Osteoblast (primary cell): ENCODE results near the gene BRSK2. TPM values are rescaled to one million over a fixed set of nuclear protein-coding genes. Genes with fewer than 3 reads are reported as not detected.
"Not testable (repeated sequence)": the region's sequence is repeated elsewhere in the genome, so short reads cannot be mapped to it uniquely, and the experiment has no call there.

Experiments
- DNase-seq: peaks from one replicate; pipeline ENCODE4 v3.0.0; 2011; ENCODE audit warnings: low spot score, mixed read lengths; ENCODE audit not compliant: insufficient read length; ENCODE audit errors: missing footprints
- H2AFZ ChIP-seq: 2 replicates; pipeline ENCODE4 v1.6.0; 2011; ENCODE audit warnings: mild to moderate bottlenecking, low read length
- H3K27ac ChIP-seq: 2 replicates; pipeline ENCODE4 v1.5.1; 2011; ENCODE audit warnings: mild to moderate bottlenecking, low read depth, low read length, moderate library complexity
- H3K27me3 ChIP-seq: 2 replicates; pipeline ENCODE4 v1.6.0; 2012; ENCODE audit warnings: mild to moderate bottlenecking, control low read depth, inconsistent platforms, low read length, moderate library complexity; ENCODE audit not compliant: insufficient read depth
- H3K36me3 ChIP-seq: 2 replicates; pipeline ENCODE4 v1.5.1; 2011; ENCODE audit warnings: mild to moderate bottlenecking, low read length, control low read depth, moderate library complexity; ENCODE audit not compliant: insufficient read depth
- H3K4me1 ChIP-seq: 2 replicates; pipeline ENCODE4 v1.5.1; 2011; ENCODE audit warnings: mild to moderate bottlenecking, low read length, control low read depth, moderate library complexity; ENCODE audit not compliant: insufficient read depth
- H3K4me2 ChIP-seq: 2 replicates; pipeline ENCODE4 v1.6.0; 2011; ENCODE audit warnings: mild to moderate bottlenecking, low read length; ENCODE audit not compliant: insufficient read depth
- H3K4me3 ChIP-seq: fragments of 200-600 bp; sonication (generic); 3 replicates; pipeline ENCODE4 v1.5.1; 2012; ENCODE audit warnings: mild to moderate bottlenecking, low read length, inconsistent platforms; ENCODE audit not compliant: insufficient read depth
- H3K79me2 ChIP-seq: 2 replicates; pipeline ENCODE4 v1.6.0; 2012; ENCODE audit warnings: mild to moderate bottlenecking, low read length, control low read depth, inconsistent platforms; ENCODE audit not compliant: insufficient read depth
- H3K9me3 ChIP-seq: 2 replicates; pipeline ENCODE4 v1.5.1; 2011; ENCODE audit warnings: low read depth, low read length, control low read depth
- H4K20me1 ChIP-seq: 2 replicates; pipeline ENCODE4 v1.6.0; 2012; ENCODE audit warnings: mild to moderate bottlenecking, low read length, control low read depth; ENCODE audit not compliant: insufficient read depth
- total RNA-seq: library from RNA; depleted of rRNA; stranded (reverse); fragments of >200 nt; gene quantifications from 2 replicates; pipeline ENCODE4 v1.2.3, GENCODE V29; 2012
- TF ChIP-seq, protein P1 (sequence below): IDR thresholded peaks from 2 replicates; pipeline ENCODE4 v1.5.1; 2011; ENCODE audit warnings: mild to moderate bottlenecking, low read depth, low read length, moderate library complexity; ENCODE audit errors: extremely low read depth

The BRSK2 gene
- 0.36 TPM in 1 of 2 replicates, not detected in the other for total RNA-seq

DNA sequence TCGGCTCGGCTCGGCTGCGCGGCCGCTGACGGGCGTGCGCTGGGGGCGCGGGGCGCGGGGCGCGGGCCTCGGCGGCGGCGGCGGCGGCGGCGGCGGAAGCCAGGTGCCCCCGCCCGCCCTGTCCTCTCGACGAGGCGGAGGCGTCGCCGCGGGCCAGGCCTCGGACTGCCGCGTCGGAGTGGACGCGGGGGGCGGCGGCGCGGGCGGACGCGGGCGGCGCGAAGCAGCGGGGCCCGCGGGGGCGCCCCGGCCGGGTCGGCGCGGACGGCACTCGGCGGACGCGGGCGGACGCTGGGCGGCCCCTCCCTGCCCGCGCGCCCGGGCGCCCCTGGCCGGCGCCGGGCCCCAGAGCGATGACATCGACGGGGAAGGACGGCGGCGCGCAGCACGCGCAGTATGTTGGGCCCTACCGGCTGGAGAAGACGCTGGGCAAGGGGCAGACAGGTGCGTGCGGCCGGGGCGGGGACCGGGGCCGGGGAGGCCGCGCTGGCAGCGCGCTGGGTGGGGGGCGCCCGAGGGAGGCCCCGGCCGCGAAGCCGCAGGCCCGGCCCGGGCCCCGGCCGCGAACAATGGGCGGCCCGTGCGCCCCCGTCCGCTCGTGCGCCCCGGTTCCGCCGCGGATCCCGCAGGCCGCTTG is at the start of gene BRSK2:
TSS of gene BRSK2 (plus strand) at position 3 of the 637 bp plus-strand sequence. CDS start at position 354, 351 bp downstream.
- Histone ChIP-seq H3K4me1 (peaks cover 6% of the 10 kb centered on the region), H3K4me3 (peak within 1 kb of the TSS; percentile 68), H3K79me2 (no peaks in the 10 kb centered on the region), H2AFZ (peak within 1 kb of the TSS; percentile 76), H3K27me3 (peaks cover 31% of the 10 kb centered on the region), H3K4me2 (peak within 1 kb of the TSS; percentile 78), H3K9me3 (no peaks in the 10 kb centered on the region), H3K36me3 (no peaks in the 10 kb centered on the region), H4K20me1 (no peaks in the 10 kb centered on the region), H3K27ac (no peak within 1 kb of the TSS)
- peak; percentile 83 for DNase-seq
- TF ChIP-seq, protein P1, sequence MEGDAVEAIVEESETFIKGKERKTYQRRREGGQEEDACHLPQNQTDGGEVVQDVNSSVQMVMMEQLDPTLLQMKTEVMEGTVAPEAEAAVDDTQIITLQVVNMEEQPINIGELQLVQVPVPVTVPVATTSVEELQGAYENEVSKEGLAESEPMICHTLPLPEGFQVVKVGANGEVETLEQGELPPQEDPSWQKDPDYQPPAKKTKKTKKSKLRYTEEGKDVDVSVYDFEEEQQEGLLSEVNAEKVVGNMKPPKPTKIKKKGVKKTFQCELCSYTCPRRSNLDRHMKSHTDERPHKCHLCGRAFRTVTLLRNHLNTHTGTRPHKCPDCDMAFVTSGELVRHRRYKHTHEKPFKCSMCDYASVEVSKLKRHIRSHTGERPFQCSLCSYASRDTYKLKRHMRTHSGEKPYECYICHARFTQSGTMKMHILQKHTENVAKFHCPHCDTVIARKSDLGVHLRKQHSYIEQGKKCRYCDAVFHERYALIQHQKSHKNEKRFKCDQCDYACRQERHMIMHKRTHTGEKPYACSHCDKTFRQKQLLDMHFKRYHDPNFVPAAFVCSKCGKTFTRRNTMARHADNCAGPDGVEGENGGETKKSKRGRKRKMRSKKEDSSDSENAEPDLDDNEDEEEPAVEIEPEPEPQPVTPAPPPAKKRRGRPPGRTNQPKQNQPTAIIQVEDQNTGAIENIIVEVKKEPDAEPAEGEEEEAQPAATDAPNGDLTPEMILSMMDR: no peak

DNA sequence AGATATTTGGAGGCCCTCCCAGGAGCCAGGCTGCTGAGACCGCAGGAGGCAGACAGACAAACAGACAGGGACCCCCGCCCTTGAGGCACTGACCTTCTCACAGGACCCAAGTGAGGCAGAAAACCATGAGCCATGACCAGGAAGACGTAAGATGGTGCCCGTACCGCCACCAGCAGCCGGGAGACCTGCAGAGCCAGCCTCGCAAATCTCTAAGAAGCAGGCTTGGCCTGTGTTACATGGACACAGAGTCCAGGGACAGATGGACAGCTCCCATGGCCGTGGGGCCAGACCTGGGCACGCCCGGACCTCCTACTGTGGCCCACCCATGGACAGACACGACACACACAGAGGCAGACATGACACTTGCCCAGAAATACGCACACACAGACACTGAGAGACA is 49.6 kb upstream of the BRSK2 start:
- no peaks in the 10 kb centered on the region for H3K9me3 ChIP-seq
- DNase-seq: no peak
- no peaks in the 10 kb centered on the region for H4K20me1 ChIP-seq
- TF ChIP-seq, protein P1: no peak
- no peaks in the 10 kb centered on the region for H3K27me3 ChIP-seq
- no peak overlapping the region for H3K4me3 ChIP-seq
- H3K36me3 ChIP-seq: no peaks in the 10 kb centered on the region
- no peak overlapping the region for H3K4me2 ChIP-seq
- H2AFZ ChIP-seq: no peak overlapping the region
- H3K27ac ChIP-seq: no peak overlapping the region
- H3K4me1 ChIP-seq: peaks cover 6% of the 10 kb centered on the region
- H3K79me2 ChIP-seq: no peaks in the 10 kb centered on the region

DNA sequence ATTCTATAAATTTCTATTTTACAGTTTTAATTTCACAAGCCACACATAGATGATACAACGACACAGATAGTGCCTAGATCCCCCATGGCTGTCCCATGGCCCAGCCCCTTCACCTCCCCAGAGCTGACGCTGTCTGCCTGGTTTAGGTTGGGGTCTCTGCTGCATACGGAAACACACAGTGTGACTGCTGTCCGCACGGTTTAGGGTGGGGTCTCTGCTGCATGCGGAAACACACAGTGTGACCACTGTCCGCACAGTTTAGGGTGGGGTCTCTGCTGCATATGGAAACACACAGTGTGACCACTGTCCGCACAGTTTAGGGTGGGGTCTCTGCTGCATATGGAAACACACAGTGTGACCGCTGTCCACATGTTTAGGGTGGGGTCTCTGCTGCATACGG is 48.5 kb upstream of the BRSK2 start:
- not testable (repeated sequence) for H3K27me3 ChIP-seq, H3K9me3 ChIP-seq, H3K27ac ChIP-seq, H3K36me3 ChIP-seq, H2AFZ ChIP-seq, H3K4me1 ChIP-seq, H3K4me2 ChIP-seq, H3K79me2 ChIP-seq, DNase-seq, H4K20me1 ChIP-seq, H3K4me3 ChIP-seq

DNA sequence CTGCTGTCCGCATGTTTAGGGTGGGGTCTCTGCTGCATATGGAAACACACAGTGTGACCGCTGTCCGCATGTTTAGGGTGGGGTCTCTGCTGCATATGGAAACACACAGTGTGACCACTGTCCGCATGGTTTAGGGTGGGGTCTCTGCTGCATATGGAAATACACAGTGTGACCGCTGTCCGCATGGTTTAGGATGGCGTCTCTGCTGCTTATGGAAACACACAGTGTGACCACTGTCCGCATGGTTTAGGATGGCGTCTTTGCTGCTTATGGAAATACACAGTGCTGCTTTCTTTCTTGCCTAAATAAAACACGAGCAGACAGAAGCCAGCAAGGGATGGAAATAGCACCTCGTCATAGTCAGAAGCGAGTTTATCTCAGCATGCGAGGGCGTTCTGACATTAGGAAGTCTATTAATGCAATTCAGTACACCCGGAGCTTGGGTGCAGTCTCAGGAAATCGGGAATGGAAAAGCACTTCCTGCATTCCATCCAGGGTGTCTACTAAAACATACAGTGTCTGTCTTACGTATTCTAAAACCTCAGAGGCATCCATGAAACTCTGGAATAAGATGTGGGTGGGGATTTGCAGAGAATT is 47.7 kb upstream of the BRSK2 start:
- H2AFZ ChIP-seq: peak overlapping the region; percentile 7
- peak overlapping the region; percentile 17 for H3K4me2 ChIP-seq
- DNase-seq: peak; percentile 93

More for the DNA sequence above, 47.7 kb upstream of the BRSK2 start:
- Histone ChIP-seq H3K27me3 (no peaks in the 10 kb centered on the region), H4K20me1 (no peaks in the 10 kb centered on the region), H3K9me3 (no peaks in the 10 kb centered on the region), H3K4me3 (no peak overlapping the region), H3K27ac (no peak overlapping the region), H3K79me2 (no peaks in the 10 kb centered on the region), H3K36me3 (no peaks in the 10 kb centered on the region), H3K4me1 (no peaks in the 10 kb centered on the region)
- TF ChIP-seq, protein P1: no peak
